Ureter (tissue), 1 donor: ENCODE data around the gene CABP4. TPM values are rescaled to one million over a fixed set of nuclear protein-coding genes. Genes with fewer than 3 reads are reported as not detected.

Experiments used
- DNase-seq: peaks from one replicate; pipeline ENCODE4 v3.0.0-alpha.2; 2020; ENCODE audit warnings: low spot score
- total RNA-seq: library from RNA; stranded (reverse); gene quantifications from one replicate; pipeline ENCODE4 v1.2.4, GENCODE V29; 2023
- donor health status: DM: yes; HTN: yes; CAD: no.

The CABP4 gene
- total RNA-seq, 1 donor from 2014 or later: 2.8 TPM

GRCh38 chr11:67435727-67436458, 19.3 kb upstream of the CABP4 start:
- DNase-seq: no peak

GRCh38 chr11:67436459-67437081, 18.6 kb upstream of the CABP4 start:
- no peak for DNase-seq

- no peak for DNase-seq
Measured at GRCh38 chr11:67437082-67437808, 17.9 kb upstream of the CABP4 start, which contains the start of gene PTPRCAP. TSS of gene PTPRCAP (minus strand) at chr11:67437682. CDS start at chr11:67437619, 63 bp downstream.

- no peak for DNase-seq
Measured at GRCh38 chr11:67437809-67438157, 17.4 kb upstream of the CABP4 start.

GRCh38 chr11:67438158-67438902, 16.8 kb upstream of the CABP4 start:
- no peak for DNase-seq

GRCh38 chr11:67439321-67440228, 15.6 kb upstream of the CABP4 start:
- DNase-seq: no peak

- DNase-seq: no peak
Measured at GRCh38 chr11:67440229-67441097, 14.7 kb upstream of the CABP4 start.

- DNase-seq: no peak
Measured at GRCh38 chr11:67441098-67441563, 14.0 kb upstream of the CABP4 start.

GRCh38 chr11:67441731-67442351, 13.3 kb upstream of the CABP4 start:
- DNase-seq: no peak

- DNase-seq: no peak
Measured at GRCh38 chr11:67442504-67443404, 12.4 kb upstream of the CABP4 start.

- DNase-seq: no peak
Measured at GRCh38 chr11:67445515-67445914, 9.6 kb upstream of the CABP4 start.

GRCh38 chr11:67448220-67448609, 6.9 kb upstream of the CABP4 start:
- DNase-seq: no peak

GRCh38 chr11:67449116-67449844, 5.9 kb upstream of the CABP4 start:
- no peak for DNase-seq

- DNase-seq: no peak
Measured at GRCh38 chr11:67450796-67451657, 4.1 kb upstream of the CABP4 start.

GRCh38 chr11:67451658-67451976, 3.5 kb upstream of the CABP4 start:
- DNase-seq: no peak

GRCh38 chr11:67452141-67452952, 2.8 kb upstream of the CABP4 start, which contains the start of gene GPR152:
TSS of gene GPR152 (minus strand) at chr11:67452729. CDS start at chr11:67452724, 5 bp downstream.
- DNase-seq: no peak
